WERI-Rb-1 (cell line): Measurements from ENCODE around the gene HIVEP3.

Experiments used
- DNase-seq: peaks from one replicate; pipeline ENCODE4 v3.0.0-alpha.2; 2020
- H3K27ac ChIP-seq: fragments of 250-450 bp; sonication (Bioruptor Pico); 2 replicates; pipeline ENCODE4 v1.5.1; 2020; ENCODE audit warnings: mild to moderate bottlenecking, moderate library complexity
- H3K27me3 ChIP-seq: fragments of 250-450 bp; sonication (Bioruptor Pico); 2 replicates; pipeline ENCODE4 v1.5.1; 2021; ENCODE audit warnings: mild to moderate bottlenecking, low read depth, moderate library complexity; ENCODE audit not compliant: insufficient read depth, severe bottlenecking
- H3K36me3 ChIP-seq: fragments of 250-450 bp; sonication (Bioruptor Pico); 2 replicates; pipeline ENCODE4 v1.5.1; 2020; ENCODE audit warnings: mild to moderate bottlenecking, moderate library complexity
- H3K4me3 ChIP-seq: 2 replicates; pipeline ENCODE4 v1.5.1; 2011; ENCODE audit warnings: low read depth, mild to moderate bottlenecking, control low read depth, low read length
- H3K9me3 ChIP-seq: fragments of 250-450 bp; sonication (Bioruptor Pico); 2 replicates; pipeline ENCODE4 v1.5.1; 2021; ENCODE audit warnings: mild to moderate bottlenecking, moderate library complexity; ENCODE audit not compliant: severe bottlenecking
- TF ChIP-seq, protein P1 (sequence below): IDR thresholded peaks from 2 replicates; pipeline ENCODE4 v1.5.1; 2011; ENCODE audit warnings: low read depth, mild to moderate bottlenecking, control low read depth, inconsistent platforms, low read length

Gene HIVEP3

GRCh38 chr1:41707793-41708192, 210.9 kb downstream of the HIVEP3 start:
- H3K36me3 ChIP-seq: no peaks in the 10 kb centered on the region
- no peaks in the 10 kb centered on the region for H3K9me3 ChIP-seq
- TF ChIP-seq, protein P1, sequence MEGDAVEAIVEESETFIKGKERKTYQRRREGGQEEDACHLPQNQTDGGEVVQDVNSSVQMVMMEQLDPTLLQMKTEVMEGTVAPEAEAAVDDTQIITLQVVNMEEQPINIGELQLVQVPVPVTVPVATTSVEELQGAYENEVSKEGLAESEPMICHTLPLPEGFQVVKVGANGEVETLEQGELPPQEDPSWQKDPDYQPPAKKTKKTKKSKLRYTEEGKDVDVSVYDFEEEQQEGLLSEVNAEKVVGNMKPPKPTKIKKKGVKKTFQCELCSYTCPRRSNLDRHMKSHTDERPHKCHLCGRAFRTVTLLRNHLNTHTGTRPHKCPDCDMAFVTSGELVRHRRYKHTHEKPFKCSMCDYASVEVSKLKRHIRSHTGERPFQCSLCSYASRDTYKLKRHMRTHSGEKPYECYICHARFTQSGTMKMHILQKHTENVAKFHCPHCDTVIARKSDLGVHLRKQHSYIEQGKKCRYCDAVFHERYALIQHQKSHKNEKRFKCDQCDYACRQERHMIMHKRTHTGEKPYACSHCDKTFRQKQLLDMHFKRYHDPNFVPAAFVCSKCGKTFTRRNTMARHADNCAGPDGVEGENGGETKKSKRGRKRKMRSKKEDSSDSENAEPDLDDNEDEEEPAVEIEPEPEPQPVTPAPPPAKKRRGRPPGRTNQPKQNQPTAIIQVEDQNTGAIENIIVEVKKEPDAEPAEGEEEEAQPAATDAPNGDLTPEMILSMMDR: no peak
- H3K27me3 ChIP-seq: no peaks in the 10 kb centered on the region
- H3K4me3 ChIP-seq: no peak overlapping the region
- H3K27ac ChIP-seq: no peak overlapping the region
- DNase-seq: no peak

- H3K27ac ChIP-seq: no peak overlapping the region
- H3K9me3 ChIP-seq: no peaks in the 10 kb centered on the region
- no peak for DNase-seq
- TF ChIP-seq, protein P1: no peak
- no peaks in the 10 kb centered on the region for H3K27me3 ChIP-seq
- no peak overlapping the region for H3K4me3 ChIP-seq
- no peaks in the 10 kb centered on the region for H3K36me3 ChIP-seq
These were observed 212.9 kb downstream of the HIVEP3 start for GRCh38 chr1:41705798-41706197.

DNA sequence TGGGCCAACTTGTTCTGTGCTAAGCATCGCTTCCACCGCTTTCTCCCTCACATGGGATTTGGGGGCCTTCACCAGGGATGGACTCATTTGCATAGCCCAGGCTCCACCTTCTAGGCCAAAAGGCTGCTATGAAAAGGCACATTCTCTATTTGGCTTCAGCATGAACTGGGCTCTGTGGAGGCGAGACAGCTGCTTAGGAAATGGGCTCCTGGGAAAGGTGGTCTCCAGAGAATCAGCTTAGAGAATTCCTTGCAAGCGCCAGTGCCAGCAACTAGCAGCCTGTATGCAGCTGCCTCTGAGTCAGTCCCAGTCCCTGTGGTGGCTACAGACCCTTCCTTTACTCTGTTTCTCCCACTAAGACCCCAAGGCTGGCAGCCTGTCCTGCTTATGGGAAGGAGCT, 214.5 kb downstream of the HIVEP3 start:
- DNase-seq: no peak
- Histone ChIP-seq H3K36me3 (no peaks in the 10 kb centered on the region), H3K27me3 (no peaks in the 10 kb centered on the region), H3K4me3 (no peak overlapping the region), H3K9me3 (no peaks in the 10 kb centered on the region), H3K27ac (no peak overlapping the region)
- TF ChIP-seq, protein P1: no peak

DNA sequence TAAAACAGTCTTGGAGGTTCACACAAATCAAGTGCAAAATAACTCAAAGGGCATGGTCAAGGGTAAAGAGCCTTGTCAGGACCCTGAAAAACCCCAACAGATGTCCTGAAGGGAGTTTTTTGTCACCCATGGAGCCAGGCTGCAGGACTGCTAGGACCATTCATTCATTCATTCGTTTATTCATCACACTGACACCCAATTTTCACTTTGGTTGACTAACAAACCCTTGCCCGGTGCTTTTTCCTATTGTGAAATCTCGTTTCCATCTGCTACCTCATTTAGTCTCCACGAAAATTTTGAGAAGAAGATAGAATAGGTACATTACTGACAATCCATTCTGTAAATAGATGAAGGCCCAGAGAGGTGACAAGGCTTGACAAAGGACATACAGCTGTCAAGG, 216.0 kb downstream of the HIVEP3 start:
- H3K36me3 ChIP-seq: no peaks in the 10 kb centered on the region
- H3K4me3 ChIP-seq: no peak overlapping the region
- no peak for DNase-seq
- H3K9me3 ChIP-seq: no peaks in the 10 kb centered on the region
- H3K27me3 ChIP-seq: no peaks in the 10 kb centered on the region
- TF ChIP-seq, protein P1: no peak
- H3K27ac ChIP-seq: no peak overlapping the region

- H3K36me3 ChIP-seq: no peaks in the 10 kb centered on the region
These were observed 217.7 kb downstream of the HIVEP3 start for GRCh38 chr1:41700986-41701535.

More at GRCh38 chr1:41700986-41701535, 217.7 kb downstream of the HIVEP3 start:
- no peak overlapping the region for H3K27ac ChIP-seq
- no peak for DNase-seq
- no peak overlapping the region for H3K4me3 ChIP-seq
- H3K27me3 ChIP-seq: no peaks in the 10 kb centered on the region
- H3K9me3 ChIP-seq: no peaks in the 10 kb centered on the region
- TF ChIP-seq, protein P1: no peak
